ENCODE results near the gene DNAH10. TPM values are rescaled to one million over a fixed set of nuclear protein-coding genes. Genes with fewer than 3 reads are reported as not detected.

The DNAH10 gene
- total RNA-seq, 4 donors from 2014 or later = under 0.01 to 1.7 (median 0.28) TPM

DNA sequence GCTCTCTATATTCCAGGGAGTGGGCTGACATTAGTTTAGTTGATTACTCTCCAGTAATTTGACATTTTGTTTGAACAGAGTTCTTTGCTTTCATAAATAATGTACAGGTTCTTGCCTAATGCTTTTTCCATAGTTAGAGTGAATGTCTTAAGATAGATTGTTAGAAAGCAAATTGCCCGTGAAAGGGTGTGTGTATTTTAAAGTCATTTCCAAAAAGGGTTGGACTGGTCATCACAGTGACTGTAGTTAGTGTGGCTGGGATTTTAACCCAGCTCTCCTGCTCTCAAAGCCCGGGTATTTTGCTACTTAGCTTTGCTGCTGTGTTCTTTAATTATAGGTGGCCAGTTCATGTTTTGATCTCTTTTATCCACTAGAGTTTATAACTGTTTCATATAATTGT is 74.2 kb downstream of the DNAH10 start:
- Histone ChIP-seq H3K4me1 (no peaks in the 10 kb centered on the region), H3K9me3 (no peaks in the 10 kb centered on the region), H3K27ac (no peak overlapping the region), H3K36me3 (no peaks in the 10 kb centered on the region), H3K4me3 (no peak overlapping the region), H3K27me3 (no peaks in the 10 kb centered on the region)
- no peak for TF ChIP-seq POLR2A (IDR thresholded peaks at IDR 0.05)
- TF ChIP-seq, protein P1, sequence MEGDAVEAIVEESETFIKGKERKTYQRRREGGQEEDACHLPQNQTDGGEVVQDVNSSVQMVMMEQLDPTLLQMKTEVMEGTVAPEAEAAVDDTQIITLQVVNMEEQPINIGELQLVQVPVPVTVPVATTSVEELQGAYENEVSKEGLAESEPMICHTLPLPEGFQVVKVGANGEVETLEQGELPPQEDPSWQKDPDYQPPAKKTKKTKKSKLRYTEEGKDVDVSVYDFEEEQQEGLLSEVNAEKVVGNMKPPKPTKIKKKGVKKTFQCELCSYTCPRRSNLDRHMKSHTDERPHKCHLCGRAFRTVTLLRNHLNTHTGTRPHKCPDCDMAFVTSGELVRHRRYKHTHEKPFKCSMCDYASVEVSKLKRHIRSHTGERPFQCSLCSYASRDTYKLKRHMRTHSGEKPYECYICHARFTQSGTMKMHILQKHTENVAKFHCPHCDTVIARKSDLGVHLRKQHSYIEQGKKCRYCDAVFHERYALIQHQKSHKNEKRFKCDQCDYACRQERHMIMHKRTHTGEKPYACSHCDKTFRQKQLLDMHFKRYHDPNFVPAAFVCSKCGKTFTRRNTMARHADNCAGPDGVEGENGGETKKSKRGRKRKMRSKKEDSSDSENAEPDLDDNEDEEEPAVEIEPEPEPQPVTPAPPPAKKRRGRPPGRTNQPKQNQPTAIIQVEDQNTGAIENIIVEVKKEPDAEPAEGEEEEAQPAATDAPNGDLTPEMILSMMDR (IDR thresholded peaks at IDR 0.05) = no peak
- DNase-seq = no peak

DNA sequence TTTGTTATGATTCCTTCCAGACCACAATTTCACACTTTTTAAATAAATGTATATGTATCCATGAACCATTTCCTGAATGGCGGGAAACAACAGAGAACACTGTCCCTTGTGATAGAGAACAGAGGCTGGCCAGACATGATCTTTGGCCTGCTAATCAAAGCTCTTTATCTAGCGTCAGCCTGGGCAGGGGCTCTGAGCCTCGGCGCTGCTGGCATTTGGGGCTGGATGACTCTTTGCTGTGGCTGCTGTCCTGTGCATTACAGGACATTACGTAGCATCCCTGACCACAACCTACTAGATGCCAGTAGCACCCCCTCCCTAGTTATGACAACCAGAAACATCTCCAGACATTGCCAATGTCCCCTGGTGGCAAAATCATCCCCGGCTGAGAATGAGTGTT is 77.7 kb downstream of the DNAH10 start:
- H3K27ac ChIP-seq = no peak overlapping the region
- H3K36me3 ChIP-seq = no peaks in the 10 kb centered on the region
- H3K4me1 ChIP-seq = no peaks in the 10 kb centered on the region
- no peak for DNase-seq
- no peaks in the 10 kb centered on the region for H3K9me3 ChIP-seq
- no peak overlapping the region for H3K4me3 ChIP-seq
- no peaks in the 10 kb centered on the region for H3K27me3 ChIP-seq
- TF ChIP-seq, protein P1 (IDR thresholded peaks at IDR 0.05) = no peak
- no peak for TF ChIP-seq POLR2A (IDR thresholded peaks at IDR 0.05)

DNA sequence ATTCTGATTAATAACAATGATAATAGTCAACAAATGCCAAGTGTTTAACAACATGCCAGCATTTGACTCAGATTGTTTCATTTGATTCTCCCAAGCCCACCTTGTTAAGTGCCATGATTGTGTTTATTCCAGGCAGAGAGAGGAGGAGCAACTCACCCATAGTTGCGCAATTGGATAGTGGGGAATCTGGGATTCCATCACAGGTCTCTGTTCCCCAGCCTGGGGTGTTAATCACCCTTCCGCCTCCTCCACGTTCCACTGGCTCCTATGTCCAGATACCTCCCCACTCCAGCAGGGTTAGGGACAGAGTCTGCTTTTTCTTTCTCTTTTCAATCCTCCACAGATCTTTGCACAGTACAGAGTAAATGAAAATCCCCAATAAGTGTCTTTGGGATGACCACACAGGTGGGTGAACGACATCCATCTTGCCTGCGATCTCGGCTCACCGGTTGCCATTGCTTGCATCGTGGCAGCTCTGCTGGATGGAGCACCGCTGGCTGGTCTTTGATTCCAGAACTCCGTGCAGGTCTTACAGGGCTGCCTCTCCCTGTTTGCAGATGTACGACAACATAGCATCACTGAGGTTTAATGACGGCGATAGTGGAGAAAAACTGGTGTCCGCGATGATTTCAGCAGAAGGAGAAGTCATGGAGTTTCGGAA is 78.8 kb downstream of the DNAH10 start:
- Histone ChIP-seq H3K4me1 (no peaks in the 10 kb centered on the region), H3K9me3 (no peaks in the 10 kb centered on the region), H3K27ac (no peak overlapping the region), H3K4me3 (no peak overlapping the region), H3K27me3 (no peaks in the 10 kb centered on the region), H3K36me3 (no peaks in the 10 kb centered on the region)
- DNase-seq = no peak
- TF ChIP-seq, protein P1 (IDR thresholded peaks at IDR 0.05) = no peak
- TF ChIP-seq POLR2A (IDR thresholded peaks at IDR 0.05) = no peak

DNA sequence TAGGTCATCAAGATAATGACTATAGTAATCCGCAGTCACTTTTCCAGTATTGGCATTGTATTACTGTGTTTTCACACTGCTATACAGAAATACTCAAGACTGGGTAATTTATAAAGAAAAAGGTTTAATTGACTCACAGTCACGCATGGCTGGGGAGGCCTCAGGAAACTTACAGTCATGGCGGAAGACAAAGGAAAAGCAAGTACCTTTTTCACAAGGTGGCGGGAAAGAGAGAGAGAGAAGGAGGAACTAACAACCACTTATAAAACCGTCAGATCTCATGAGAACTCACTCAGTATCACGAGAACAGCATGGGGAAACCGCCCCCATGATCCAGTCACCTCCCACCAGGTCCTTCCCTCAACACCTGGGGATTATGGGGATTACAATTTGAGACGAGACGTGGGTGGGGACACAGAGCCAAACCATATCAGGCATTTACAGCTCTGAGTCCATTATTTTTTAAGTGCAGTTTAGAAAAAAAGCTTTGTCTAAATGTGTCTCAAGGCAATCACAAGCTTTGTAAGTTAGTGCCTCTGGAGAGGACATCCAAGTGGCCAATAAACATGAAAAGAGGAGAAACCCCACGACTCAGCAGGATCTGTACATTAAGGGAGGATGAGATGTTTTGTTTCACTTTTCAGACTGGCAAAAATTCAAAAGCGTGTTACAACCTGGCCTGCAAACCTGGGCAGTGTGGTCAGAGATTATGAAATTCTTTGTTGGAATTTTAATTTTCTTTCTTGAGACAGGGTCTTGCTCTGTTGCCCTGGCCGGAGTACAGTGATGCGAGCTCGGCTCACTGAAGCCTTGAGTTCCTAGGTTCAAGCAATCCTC is 82.0 kb downstream of the DNAH10 start:
- H3K27me3 ChIP-seq = no peaks in the 10 kb centered on the region
- no peak for DNase-seq
- no peak overlapping the region for H3K4me3 ChIP-seq
- no peaks in the 10 kb centered on the region for H3K36me3 ChIP-seq
- no peak for TF ChIP-seq POLR2A (IDR thresholded peaks at IDR 0.05)
- TF ChIP-seq, protein P1 (IDR thresholded peaks at IDR 0.05) = no peak
- no peak overlapping the region for H3K27ac ChIP-seq
- no peaks in the 10 kb centered on the region for H3K9me3 ChIP-seq
- no peaks in the 10 kb centered on the region for H3K4me1 ChIP-seq

DNA sequence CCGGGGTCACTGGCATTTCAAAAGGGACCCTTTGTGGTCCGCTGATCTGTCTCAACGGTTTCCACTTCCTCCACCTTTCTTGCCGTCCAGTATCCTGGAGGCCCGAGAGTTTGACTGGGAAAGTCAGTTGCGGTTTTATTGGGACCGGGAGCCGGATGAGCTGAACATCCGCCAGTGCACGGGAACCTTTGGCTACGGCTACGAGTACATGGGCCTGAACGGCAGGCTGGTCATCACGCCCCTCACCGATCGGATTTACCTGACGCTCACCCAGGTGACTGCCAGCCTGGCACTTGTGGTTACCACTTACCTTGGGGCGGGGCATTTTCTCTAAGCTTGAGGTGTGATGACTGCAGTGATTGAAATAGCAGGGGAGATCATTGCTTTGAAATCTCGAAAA is 83.8 kb downstream of the DNAH10 start:
- no peak overlapping the region for H3K27ac ChIP-seq
- H3K27me3 ChIP-seq = no peaks in the 10 kb centered on the region
- TF ChIP-seq, protein P1 (IDR thresholded peaks at IDR 0.05) = no peak
- TF ChIP-seq POLR2A (IDR thresholded peaks at IDR 0.05) = no peak
- no peaks in the 10 kb centered on the region for H3K4me1 ChIP-seq
- no peaks in the 10 kb centered on the region for H3K36me3 ChIP-seq
- no peak for DNase-seq
- no peaks in the 10 kb centered on the region for H3K9me3 ChIP-seq
- H3K4me3 ChIP-seq = no peak overlapping the region
